Calu3 (cell line): ENCODE measurements around the gene BFAR. TPM values are rescaled to one million over a fixed set of nuclear protein-coding genes. Genes with fewer than 3 reads are reported as not detected.
"Not testable (repeated sequence)": the region's sequence is repeated elsewhere in the genome, so short reads cannot be mapped to it uniquely, and the experiment has no call there.

Experiments
- BruUV-seq: library from RNA; stranded (reverse); fragments of 400-500 nt; replicated peaks from 2 replicates; lab custom pipeline; 2021; lab: Mats Ljungman, UMichigan
- CTCF ChIA-PET: fragments of 300-600 bp; sonication (Branson Sonifier 250); formaldehyde crosslinking; loops from one replicate; lab custom pipeline; 2022; ENCODE audit warnings: antibody characterized with exemption; lab: Charles Lee
- DNase-seq: peaks from one replicate; pipeline ENCODE4 v3.0.0; 2022
- H3K27ac Mint-ChIP-seq: one replicate; pipeline ENCODE4 v1.8.0; 2022; ENCODE audit warnings: mixed read lengths; ENCODE audit not compliant: unreplicated experiment
- H3K27me3 Mint-ChIP-seq: one replicate; pipeline ENCODE4 v1.8.0; 2022; ENCODE audit warnings: mixed read lengths; ENCODE audit not compliant: unreplicated experiment
- H3K36me3 Mint-ChIP-seq: one replicate; pipeline ENCODE4 v1.8.0; 2022; ENCODE audit warnings: mild to moderate bottlenecking, moderate library complexity, mixed read lengths; ENCODE audit not compliant: insufficient read depth, unreplicated experiment
- H3K4me1 Mint-ChIP-seq: one replicate; pipeline ENCODE4 v1.8.0; 2022; ENCODE audit warnings: mild to moderate bottlenecking, low read depth, mixed read lengths; ENCODE audit not compliant: unreplicated experiment
- H3K4me3 Mint-ChIP-seq: one replicate; pipeline ENCODE4 v1.8.0; 2022; ENCODE audit warnings: mild to moderate bottlenecking, low read depth, moderate library complexity, mixed read lengths; ENCODE audit not compliant: unreplicated experiment
- H3K9me3 Mint-ChIP-seq: one replicate; pipeline ENCODE4 v1.8.0; 2022; ENCODE audit warnings: low read depth, mixed read lengths; ENCODE audit not compliant: unreplicated experiment
- CTCF ChIP-seq: fragments of 200-600 bp; IDR thresholded peaks from one replicate; pipeline ENCODE4 v1.8.0; 2022; ENCODE audit warnings: antibody characterized with exemption; ENCODE audit not compliant: unreplicated experiment
- intact Hi-C: fragments of 100-400 bp; cut with micrococcal nuclease; formaldehyde crosslinking; loops from one replicate; pipeline ENCODE4 v1.10.0; 2022; ENCODE audit not compliant: unreplicated experiment
- total RNA-seq: library from RNA; stranded (reverse); gene quantifications from 2 replicates; pipeline ENCODE4 v1.2.3, GENCODE V29; 2022

BFAR gene
- total RNA-seq, 1 experiment from 2014 or later: 83.8 TPM

GRCh38 chr16:14629612-14629918, 3.2 kb upstream of the BFAR start:
- no peak for DNase-seq
- peaks cover 28% of the 10 kb centered on the region for H3K4me1 Mint-ChIP-seq
- no peaks in the 10 kb centered on the region for H3K27me3 Mint-ChIP-seq
- H3K27ac Mint-ChIP-seq: peak overlapping the region; percentile 83
- H3K36me3 Mint-ChIP-seq: peaks cover 91% of the 10 kb centered on the region
- intact Hi-C loops: loop anchor here (5.0 kb wide), 1 partner anchor 82 kb away; no protein-coding TSS in a partner anchor
- CTCF ChIA-PET: interaction anchor here (0.5 to 1.2 kb wide), 2 partner anchors 377 to 710 kb away, joined by 3 read pairs; partner anchors contain the start of gene ERCC4
- H3K4me3 Mint-ChIP-seq: peak overlapping the region; percentile 83
- peaks cover 3% of the 10 kb centered on the region for H3K9me3 Mint-ChIP-seq
- BruUV-seq: no TSS peak
- TF ChIP-seq CTCF: no peak

- intact Hi-C loops: loop anchor here (5.0 kb wide), 1 partner anchor 83 kb away; no protein-coding TSS in a partner anchor
- no peak for TF ChIP-seq CTCF
- peak; percentile 99 for DNase-seq
Observed at GRCh38 chr16:14629919-14630619, 2.7 kb upstream of the BFAR start, which contains the start of gene PARN. Gene PARN, minus strand, starts transcription at chr16:14630260. Its CDS starts 135 bp downstream, at chr16:14630125.

GRCh38 chr16:14630620-14631330, 2.0 kb upstream of the BFAR start:
- Mint-ChIP-seq H3K4me3 (peak overlapping the region; percentile 83), H3K4me1 (peaks cover 40% of the 10 kb centered on the region), H3K36me3 (peaks cover 86% of the 10 kb centered on the region), H3K27ac (peak overlapping the region; percentile 83)
- H3K27me3 Mint-ChIP-seq, H3K9me3 Mint-ChIP-seq, intact Hi-C loops, DNase-seq, BruUV-seq: not testable (repeated sequence)
- CTCF ChIA-PET: interaction anchor here (0.7 to 1.2 kb wide), 2 partner anchors 10 to 711 kb away, joined by 3 read pairs; partner anchors contain the start of gene ERCC4

More at GRCh38 chr16:14629919-14630619, 2.7 kb upstream of the BFAR start, which contains the start of gene PARN:
- Mint-ChIP-seq H3K4me3 (peak within 1 kb of the TSS; percentile 83), H3K9me3 (peaks cover 3% of the 10 kb centered on the region), H3K27ac (peak within 1 kb of the TSS; percentile 83), H3K4me1 (peaks cover 33% of the 10 kb centered on the region), H3K36me3 (peaks cover 91% of the 10 kb centered on the region), H3K27me3 (no peaks in the 10 kb centered on the region)
- BruUV-seq: no TSS peak
- CTCF ChIA-PET: interaction anchor here (0.5 to 1.2 kb wide), 3 partner anchors 11 to 710 kb away, joined by 3 read pairs; partner anchors contain the start of gene ERCC4

GRCh38 chr16:14634389-14634725, 1.6 kb downstream of the BFAR start:
- Mint-ChIP-seq H3K36me3 (peaks cover 65% of the 10 kb centered on the region), H3K27me3 (no peaks in the 10 kb centered on the region), H3K27ac (peak overlapping the region; percentile 98), H3K4me3 (peak overlapping the region; percentile 98), H3K9me3 (peaks cover 3% of the 10 kb centered on the region), H3K4me1 (peaks cover 43% of the 10 kb centered on the region)
- no peak for DNase-seq
- TF ChIP-seq CTCF: no peak
- CTCF ChIA-PET: interaction anchor here (0.6 kb wide), 1 partner anchor 605 kb away, joined by 4 read pairs; no protein-coding TSS in a partner anchor
- BruUV-seq: TSS peak; percentile 27
- intact Hi-C loops: no loop called here
